HepG2 (cell line): ENCODE data around the gene HES1. TPM values are rescaled to one million over a fixed set of nuclear protein-coding genes. Genes with fewer than 3 reads are reported as not detected.
A peak's percentile ranks its signal among the peaks of the same experiment; 100 is the strongest.

Experiments
- GATA4 ChIP-seq: sonication (generic); IDR thresholded peaks from 2 replicates; pipeline ENCODE4 v1.6.1; 2016; ENCODE audit warnings: antibody characterized with exemption, low read depth, borderline replicate concordance
- HIC2 ChIP-seq: sonication (generic); formaldehyde crosslinking; IDR thresholded peaks from 2 replicates; pipeline ENCODE4 v1.9.0; 2022; ENCODE audit warnings: low read depth, missing genetic modification reagents
- NFYB ChIP-seq: sonication (generic); formaldehyde crosslinking; IDR thresholded peaks from 2 replicates; pipeline ENCODE4 v1.4.0; 2020; ENCODE audit warnings: missing genetic modification reagents
- PATZ1 ChIP-seq: sonication (generic); formaldehyde crosslinking; IDR thresholded peaks from 2 replicates; pipeline ENCODE4 v1.4.0; 2020; ENCODE audit warnings: missing genetic modification reagents
- PITX1 ChIP-seq: sonication (generic); formaldehyde crosslinking; IDR thresholded peaks from 2 replicates; pipeline ENCODE4 v1.5.1; 2020; ENCODE audit warnings: mild to moderate bottlenecking, missing genetic modification reagents
- POGK ChIP-seq: sonication (generic); formaldehyde crosslinking; conservative IDR thresholded peaks from 2 replicates; pipeline ENCODE4 v1.8.0; 2022; ENCODE audit warnings: mild to moderate bottlenecking, moderate library complexity, missing genetic modification reagents
- SNAI1 ChIP-seq: sonication (generic); formaldehyde crosslinking; IDR thresholded peaks from 2 replicates; pipeline ENCODE4 v1.5.0; 2020; ENCODE audit warnings: mild to moderate bottlenecking, missing genetic modification reagents, borderline replicate concordance
- ZMAT5 ChIP-seq: sonication (generic); formaldehyde crosslinking; IDR thresholded peaks from 2 replicates; pipeline ENCODE4 v1.5.0; 2020; ENCODE audit warnings: mild to moderate bottlenecking, low read depth, missing genetic modification reagents, borderline replicate concordance
- ZNF407 ChIP-seq: sonication (generic); formaldehyde crosslinking; IDR thresholded peaks from one replicate; pipeline ENCODE4 v1.5.1; 2020; ENCODE audit warnings: mild to moderate bottlenecking, missing genetic modification reagents; ENCODE audit errors: not compliant biosample characterization
- ZNF605 ChIP-seq: sonication (generic); formaldehyde crosslinking; IDR thresholded peaks from 2 replicates; pipeline ENCODE4 v1.8.0; 2022; ENCODE audit warnings: mild to moderate bottlenecking, missing genetic modification reagents
- ZNF629 ChIP-seq: sonication (generic); formaldehyde crosslinking; conservative IDR thresholded peaks from 2 replicates; pipeline ENCODE4 v1.5.0; 2020; ENCODE audit warnings: missing genetic modification reagents
- ZNF768 ChIP-seq: sonication (generic); formaldehyde crosslinking; IDR thresholded peaks from 2 replicates; pipeline ENCODE4 v1.4.0; 2020; ENCODE audit warnings: missing genetic modification reagents
- polyA plus RNA-seq, 8 experiments: library from polyadenylated mRNA; depleted of rRNA in 3 of 8; stranded (reverse) in 7 of 8; unstranded in 1 of 8; fragments of >200 nt; fragmentation: Illumina TruSeq in 4 of 8; extraction: Trizol in 4 of 8; gene quantifications; 2 replicates each; pipeline versions ENCODE4 v1.2.1 to v1.2.3, GENCODE V29; 2011 to 2016; ENCODE audit warnings: low read depth in 4 of 8, missing spikeins in 1 of 8, mixed read lengths in 1 of 8; ENCODE audit not compliant: insufficient read depth in 1 of 8
- total RNA-seq, 5 experiments: library from RNA; depleted of rRNA; stranded (reverse); fragments of >200 nt; fragmentation: Illumina TruSeq; extraction: Trizol; gene quantifications; 2 replicates each; pipeline ENCODE4 v1.2.3, GENCODE V29; 2016; ENCODE audit warnings: low read depth in 1 of 5

The HES1 gene
- total and polyA plus RNA-seq, 2 of the 13 experiments (the other 11 are each of a cell fraction or from before 2014, with no cell fraction given) = 15.4 to 19.8 TPM

- TF ChIP-seq ZNF629 (CRISPR knock-in tag) = no peak
- TF ChIP-seq HIC2 = no peak
- TF ChIP-seq PATZ1 (CRISPR knock-in tag) = peak; percentile 100
- TF ChIP-seq ZNF407 = peak; percentile 74
- TF ChIP-seq GATA4 = no peak
- TF ChIP-seq ZMAT5 (CRISPR knock-in tag) = 0 out of 2 replicates have a peak, but pooled peaks have one; percentile 54
- peak; percentile 48 for TF ChIP-seq NFYB (CRISPR knock-in tag)
- TF ChIP-seq PITX1 (CRISPR knock-in tag) = peak; percentile 64; the same call in 1 of the 2 replicates
- TF ChIP-seq POGK = peak; percentile 92
- TF ChIP-seq ZNF605 (CRISPR knock-in tag) = peak; percentile 81
- TF ChIP-seq ZNF768 (CRISPR knock-in tag) = peak; percentile 31; the same call in 1 of the 2 replicates
- no peak for TF ChIP-seq SNAI1
Measured at GRCh38 chr3:194134757-194135515, 1.0 kb upstream of the HES1 start (continued).
